K562 (cell line): ENCODE measurements around the gene ACAD10. TPM values are rescaled to one million over a fixed set of nuclear protein-coding genes. Genes with fewer than 3 reads are reported as not detected.

ENCODE experiments used
- ATAC-seq: fragments of 200-7000 bp; cut with Tn5 transposase; 3 replicates; pipeline ENCODE4 v1.9.1; 2020; ENCODE audit warnings: moderate library complexity
- BruUV-seq: library from RNA; stranded (reverse); fragments of 400-500 nt; replicated peaks from 2 replicates; lab custom pipeline; 2021; lab: Mats Ljungman, UMichigan
- CTCF ChIA-PET: fragments of 300-600 bp; formaldehyde crosslinking; extraction: SDS; loops from one replicate; lab custom pipeline; 2021; ENCODE audit warnings: low intra/inter-chr PET ratio; lab: Yijun Ruan, JAX
- POLR2A ChIA-PET: fragments of 300-600, 350-650 bp; sonication (Branson Sonifier 250); formaldehyde crosslinking; extraction: SDS; loops from one replicate; lab custom pipeline; 2021; ENCODE audit warnings: antibody characterized with exemption, inconsistent platforms; lab: Yijun Ruan, JAX
- DNase-seq, 4 experiments: peaks; one replicate each; pipeline versions ENCODE4 v3.0.0 to v3.0.0-alpha.2; 2011 to 2018; ENCODE audit warnings: low spot score in 3 of 4, mixed read lengths in 3 of 4; ENCODE audit errors: extremely low read depth in 1 of 4
- FAIRE-seq: peaks from 2 replicates; lab custom pipeline; 2011; peaks lifted over from hg19 to GRCh38; lab: Jason Lieb, UNC
- H2AFZ ChIP-seq: 2 replicates; pipeline ENCODE4 v1.6.0; 2011; ENCODE audit warnings: low read depth, low read length, control low read depth, inconsistent platforms
- H3K27ac ChIP-seq: fragments of 200-600 bp; 3 replicates; pipeline ENCODE4 v1.8.0; 2011; ENCODE audit warnings: low read depth, mild to moderate bottlenecking, control low read depth, inconsistent platforms, low read length, moderate library complexity, mixed read lengths; ENCODE audit errors: extremely low read depth
- H3K27me3 ChIP-seq, 2 experiments: fragments of 300-600 bp in 1 of 2; 2 replicates in 1 of 2; 3 replicates in 1 of 2; pipeline versions ENCODE4 v1.6.0 to v1.8.0; 2011; ENCODE audit warnings: inconsistent platforms in 2 of 2, low read length in 2 of 2, mild to moderate bottlenecking in 1 of 2, mixed read lengths in 1 of 2, moderate library complexity in 1 of 2; ENCODE audit not compliant: control insufficient read depth in 2 of 2, insufficient read depth in 2 of 2
- H3K36me3 ChIP-seq: fragments of 300-600 bp; 3 replicates; pipeline ENCODE4 v1.8.0; 2011; ENCODE audit warnings: mild to moderate bottlenecking, low read length, inconsistent platforms; ENCODE audit not compliant: control insufficient read depth, insufficient read depth
- H3K4me1 ChIP-seq, 2 experiments: fragments of 200-600 bp in 1 of 2; replicated peaks in 1 of 2; 2 replicates in 1 of 2; 3 replicates in 1 of 2; pipeline versions ENCODE4 v1.5.1 to v1.8.0; 2011; ENCODE audit warnings: inconsistent platforms in 2 of 2, low read length in 2 of 2, mild to moderate bottlenecking in 1 of 2, mixed read lengths in 1 of 2, moderate library complexity in 1 of 2; ENCODE audit not compliant: control insufficient read depth in 2 of 2, insufficient read depth in 2 of 2
- H3K4me2 ChIP-seq: 2 replicates; pipeline ENCODE4 v1.6.1; 2011; ENCODE audit warnings: low read length, control low read depth, inconsistent platforms, mixed read lengths; ENCODE audit not compliant: insufficient read depth
- H3K4me3 ChIP-seq: fragments of 200-600 bp; sonication (generic), shearing (Covaris generic); 2 replicates; pipeline ENCODE4 v1.5.1; 2016; ENCODE audit warnings: control low read depth, inconsistent platforms
- H3K79me2 ChIP-seq: fragments of 200-600 bp; 3 replicates; pipeline ENCODE4 v1.8.0; 2011; ENCODE audit warnings: low read length, inconsistent platforms; ENCODE audit not compliant: control insufficient read depth, insufficient read depth
- H3K9ac ChIP-seq, 2 experiments: 2 replicates each; pipeline versions ENCODE4 v1.6.0 to v1.6.1; 2011; ENCODE audit warnings: low read depth in 2 of 2, low read length in 2 of 2, control low read depth in 1 of 2, inconsistent platforms in 1 of 2, mild to moderate bottlenecking in 1 of 2, mixed read lengths in 1 of 2; ENCODE audit not compliant: insufficient read depth in 1 of 2
- H3K9me1 ChIP-seq: one replicate; pipeline ENCODE4 v1.6.0; 2011; ENCODE audit warnings: inconsistent platforms, mild to moderate bottlenecking, low read length, moderate library complexity; ENCODE audit not compliant: control insufficient read depth, insufficient read depth
- H3K9me3 ChIP-seq: replicated peaks from 2 replicates; pipeline ENCODE4 v1.5.1; 2011; ENCODE audit warnings: low read depth, low read length, inconsistent platforms; ENCODE audit not compliant: control insufficient read depth, insufficient read depth
- H4K20me1 ChIP-seq: replicated peaks from 2 replicates; pipeline ENCODE4 v1.6.1; 2011; ENCODE audit warnings: low read length, inconsistent platforms, mixed read lengths; ENCODE audit not compliant: control insufficient read depth, insufficient read depth
- C11orf30 ChIP-seq: fragments of 450-650 bp; IDR thresholded peaks from 2 replicates; pipeline ENCODE4 v1.6.1; 2016; ENCODE audit warnings: low read depth, mild to moderate bottlenecking
- ETV1 ChIP-seq: fragments of 450-650 bp; conservative IDR thresholded peaks from 2 replicates; pipeline ENCODE4 v1.6.1; 2016; ENCODE audit warnings: missing genetic modification characterization, control low read depth, low read depth, missing compliant biosample characterization
- KHSRP ChIP-seq: fragments of 450-650 bp; IDR thresholded peaks from 2 replicates; pipeline ENCODE4 v1.6.1; 2017
- MAFK ChIP-seq: IDR thresholded peaks from 2 replicates; pipeline ENCODE4 v1.6.1; 2011; ENCODE audit warnings: low read length, improper control_type of control experiment
- MCM7 ChIP-seq, 2 experiments: fragments of 450-650 bp; IDR thresholded peaks; 2 replicates each; pipeline ENCODE4 v1.6.1; 2016 to 2018
- NCOA6 ChIP-seq: fragments of 450-650 bp; IDR thresholded peaks from 2 replicates; pipeline ENCODE4 v1.6.1; 2017; ENCODE audit warnings: mild to moderate bottlenecking
- NONO ChIP-seq, 2 experiments: fragments of 200-400 bp in 1 of 2; fragments of 450-650 bp in 1 of 2; formaldehyde crosslinking in 1 of 2; IDR thresholded peaks; 2 replicates each; pipeline ENCODE4 v1.6.1; 2017; ENCODE audit warnings: low read depth in 2 of 2, mild to moderate bottlenecking in 2 of 2, moderate library complexity in 2 of 2, low read length in 1 of 2
- NR1H2 ChIP-seq: sonication (generic); formaldehyde crosslinking; IDR thresholded peaks from 2 replicates; pipeline ENCODE4 v1.4.0; 2020; ENCODE audit warnings: mild to moderate bottlenecking, missing genetic modification reagents
- PRDM10 ChIP-seq: fragments of 450-650 bp; IDR thresholded peaks from 2 replicates; pipeline ENCODE4 v1.6.1; 2018; ENCODE audit not compliant: partially characterized antibody
- RAD21 ChIP-seq, 2 experiments: fragments of 250-450 bp in 1 of 2; fragments of 450-650 bp in 1 of 2; sonication (Bioruptor Pico) in 1 of 2; formaldehyde crosslinking in 1 of 2; IDR thresholded peaks in 1 of 2; conservative IDR thresholded peaks in 1 of 2; 2 replicates each; pipeline versions ENCODE4 v1.4.0 to v1.8.0; 2020 to 2022; ENCODE audit warnings: mild to moderate bottlenecking in 2 of 2, moderate library complexity in 1 of 2
- SAFB2 ChIP-seq: fragments of 200-400 bp; formaldehyde crosslinking; IDR thresholded peaks from 2 replicates; pipeline ENCODE4 v1.6.1; 2018; ENCODE audit warnings: borderline replicate concordance, low read length, low read depth, moderate library complexity; ENCODE audit not compliant: severe bottlenecking
- TFE3 ChIP-seq: fragments of 450-650 bp; formaldehyde crosslinking; IDR thresholded peaks from 2 replicates; pipeline ENCODE4 v1.4.0; 2020; ENCODE audit warnings: mild to moderate bottlenecking, mixed read lengths
- USF1 ChIP-seq: sonication (generic); formaldehyde crosslinking; IDR thresholded peaks from 2 replicates; pipeline ENCODE4 v1.9.0; 2022; ENCODE audit warnings: mild to moderate bottlenecking, missing genetic modification reagents
- ZBTB5 ChIP-seq: fragments of 450-650 bp; IDR thresholded peaks from 2 replicates; pipeline ENCODE4 v1.6.1; 2017; ENCODE audit warnings: antibody characterized with exemption
- WGBS: fragments of 100-300 bp; shearing (Covaris generic); methylation state at CpG from one replicate; pipeline ENCODE4 v1.1.6; 2016; ENCODE audit warnings: low coverage, mixed read lengths; ENCODE audit not compliant: insufficient coverage; ENCODE audit errors: missing lambda C conversion rate; 5-methylcytosine and 5-hydroxymethylcytosine counted together
- in situ Hi-C: fragments of 300-500 bp; cut with MboI; formaldehyde crosslinking; loops from 4 replicates; pipeline ENCODE4 v1.15.0; 2018; ENCODE audit warnings: inconsistent platforms, mixed read lengths
- intact Hi-C: fragments of 100-400 bp; cut with micrococcal nuclease; formaldehyde crosslinking; loops from 2 replicates; pipeline ENCODE4 v1.14.2; 2022
- polyA plus RNA-seq, 8 experiments: library from polyadenylated mRNA; depleted of rRNA in 4 of 8; stranded (reverse) in 5 of 8; unstranded in 3 of 8; fragments of >200 nt; fragmentation: Nextera tagmentation in 2 of 8; fragmentation: Illumina TruSeq in 1 of 8; extraction: Ambion mirVana in 2 of 8; extraction: Trizol in 1 of 8; gene quantifications; 2 replicates each; pipeline versions ENCODE4 v1.2.1 to v1.2.3, GENCODE V29; 2011 to 2014; ENCODE audit warnings: inconsistent platforms in 1 of 8, missing spikeins in 1 of 8
- total RNA-seq, 7 experiments: library from RNA; depleted of rRNA in 6 of 7; stranded (reverse); fragments of >200 nt in 6 of 7; fragmentation: Illumina TruSeq in 2 of 7; extraction: Trizol in 2 of 7; gene quantifications; 2 replicates each; pipeline versions ENCODE4 v1.2.1 to v1.2.3, GENCODE V29; 2011 to 2021; ENCODE audit warnings: low replicate concordance in 1 of 7

ACAD10 gene
- total and polyA plus RNA-seq, 9 of the 15 experiments (the other 6 are each of a cell fraction or from before 2014, with no cell fraction given), result 2.3 to 19.2 (median 12.0) TPM

- H3K4me2 ChIP-seq, result no peak overlapping the region
- no peak overlapping the region for H3K27ac ChIP-seq
- intact Hi-C loops (no loop called here), in situ Hi-C loops (no loop called here)
- TF ChIP-seq TFE3 (CRISPR knock-in tag) (no peak), KHSRP (no peak), C11orf30 (no peak), RAD21 (CRISPR knock-in tag; conservative IDR thresholded peaks at IDR 0.05 in 1 of 2, IDR thresholded peaks at IDR 0.05 in 1 of 2) (no peak), ZBTB5 (no peak), SAFB2 (no peak), USF1 (CRISPR knock-in tag) (no peak), MAFK (no peak), NONO (IDR thresholded peaks at IDR 0.05; ENCODE audit: low read depth in 2 of 2, low read length in 1 of 2) (no peak), NCOA6 (no peak), ETV1 (tag) (no peak), NR1H2 (no peak), PRDM10 (no peak), MCM7 (IDR thresholded peaks at IDR 0.05) (no peak)
- POLR2A ChIA-PET, result interaction anchor here (0.6 to 0.9 kb wide), 3 partner anchors 8 to 578 kb away, joined by 3 read pairs; no protein-coding TSS in a partner anchor
- CTCF ChIA-PET, result no interaction called here
- no peaks in the 10 kb centered on the region for H3K9me1 ChIP-seq
- H4K20me1 ChIP-seq, result no peaks in the 10 kb centered on the region
- H3K4me3 ChIP-seq, result no peak overlapping the region
- H3K4me1 ChIP-seq, result no peaks in the 10 kb centered on the region
- ATAC-seq (no peak), FAIRE-seq (no peak), DNase-seq (no peak)
- no peak overlapping the region for H2AFZ ChIP-seq
- H3K9me3 ChIP-seq, result no peaks in the 10 kb centered on the region
- no peaks in the 10 kb centered on the region for H3K79me2 ChIP-seq
- no peak overlapping the region for H3K9ac ChIP-seq
- 31% methylated on average over 3 of the region's 4 CpGs for WGBS
- peaks cover 4% of the 10 kb centered on the region; the same call in 1 of the 3 replicates for H3K36me3 ChIP-seq
- no peaks in the 10 kb centered on the region for H3K27me3 ChIP-seq
- BruUV-seq, result no TSS peak
Observed at GRCh38 chr12:111806304-111806703, 120.5 kb downstream of the ACAD10 start.
